ENCODE results near the gene SRP14. TPM values are rescaled to one million over a fixed set of nuclear protein-coding genes. Genes with fewer than 3 reads are reported as not detected.

Gene SRP14
- total RNA-seq, 1 experiment from 2014 or later: 166 TPM

GRCh38 chr15:40028193-40028592, 10.8 kb downstream of the SRP14 start:
- TF ChIP-seq POLR2AphosphoS5 (IDR thresholded peaks at IDR 0.05; ENCODE audit: low read depth, low read length) (no peak), CTCF (IDR thresholded peaks at IDR 0.05) (no peak)
- DNase-seq (ENCODE audit: low read depth, low spot score) (no peak), ATAC-seq (no peak)
- Histone ChIP-seq H3K36me3 (ENCODE audit: control insufficient read depth, insufficient read depth, low read length) (peaks cover 28% of the 10 kb centered on the region), H3K27me3 (ENCODE audit: control insufficient read depth, insufficient read depth, low read length) (no peaks in the 10 kb centered on the region), H3K27ac (ENCODE audit: low read length) (no peak overlapping the region), H3K4me1 (ENCODE audit: control insufficient read depth, insufficient read depth, low read length) (no peaks in the 10 kb centered on the region), H3K4me3 (ENCODE audit: low read depth in 2 of 2, low read length in 2 of 2) (no peak overlapping the region), H3K9me3 (ENCODE audit: control insufficient read depth, insufficient read depth, low read depth, low read length) (no peaks in the 10 kb centered on the region)
- intact Hi-C loops (cut with micrococcal nuclease; ENCODE audit: unreplicated experiment): no loop called here
- in situ Hi-C loops (cut with HindIII; ENCODE audit: low pct_unique_long_range_greater_than_20kb, low sequenced_read_pairs): no loop called here
- ChIA-PET CTCF (no interaction called here), POLR2A (no interaction called here)
- no TSS peak for BruUV-seq (replicated peaks)

DNA sequence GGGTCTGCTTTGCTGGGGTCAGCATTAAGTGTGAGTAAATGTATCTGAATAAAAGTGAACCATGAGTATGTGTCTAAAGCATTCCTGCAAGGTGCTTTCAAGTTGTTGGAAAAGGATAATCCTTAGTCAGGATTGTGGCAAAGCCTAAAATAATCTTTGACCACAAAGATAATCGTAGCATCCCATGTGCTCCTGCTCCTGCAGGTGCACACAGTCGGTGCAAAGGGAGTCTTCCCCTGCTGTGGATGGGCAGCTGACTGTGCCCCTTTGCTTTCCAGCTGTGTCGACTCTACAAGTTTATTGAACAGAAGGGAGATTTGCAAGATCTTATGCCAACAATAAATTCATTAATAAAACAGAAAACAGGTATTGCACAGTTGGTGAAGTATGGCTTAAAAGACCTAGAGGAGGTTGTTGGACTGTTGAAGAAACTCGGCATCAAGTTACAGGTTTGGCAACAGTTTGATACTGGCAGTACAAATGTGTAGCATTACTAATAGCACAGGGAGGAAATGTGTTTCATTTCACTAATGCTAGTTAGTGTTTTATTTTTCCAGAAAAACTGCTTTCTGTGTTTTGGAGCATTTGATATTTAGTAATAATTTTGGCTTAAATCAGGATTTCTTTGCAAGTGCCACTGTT, 22.6 kb downstream of the SRP14 start:
- no peak overlapping the region for H3K27ac ChIP-seq (ENCODE audit: low read length)
- no TSS peak for BruUV-seq (replicated peaks)
- no peak overlapping the region for H3K4me3 ChIP-seq (ENCODE audit: low read depth in 2 of 2, low read length in 2 of 2)
- no peaks in the 10 kb centered on the region for H3K4me1 ChIP-seq (ENCODE audit: control insufficient read depth, insufficient read depth, low read length)
- intact Hi-C loops (cut with micrococcal nuclease; ENCODE audit: unreplicated experiment): no loop called here
- H3K9me3 ChIP-seq (ENCODE audit: control insufficient read depth, insufficient read depth, low read depth, low read length): peaks cover 5% of the 10 kb centered on the region; the same call in 1 of the 2 replicates
- in situ Hi-C loops (cut with HindIII; ENCODE audit: low pct_unique_long_range_greater_than_20kb, low sequenced_read_pairs): no loop called here
- CTCF ChIA-PET: no interaction called here
- TF ChIP-seq, protein P1, sequence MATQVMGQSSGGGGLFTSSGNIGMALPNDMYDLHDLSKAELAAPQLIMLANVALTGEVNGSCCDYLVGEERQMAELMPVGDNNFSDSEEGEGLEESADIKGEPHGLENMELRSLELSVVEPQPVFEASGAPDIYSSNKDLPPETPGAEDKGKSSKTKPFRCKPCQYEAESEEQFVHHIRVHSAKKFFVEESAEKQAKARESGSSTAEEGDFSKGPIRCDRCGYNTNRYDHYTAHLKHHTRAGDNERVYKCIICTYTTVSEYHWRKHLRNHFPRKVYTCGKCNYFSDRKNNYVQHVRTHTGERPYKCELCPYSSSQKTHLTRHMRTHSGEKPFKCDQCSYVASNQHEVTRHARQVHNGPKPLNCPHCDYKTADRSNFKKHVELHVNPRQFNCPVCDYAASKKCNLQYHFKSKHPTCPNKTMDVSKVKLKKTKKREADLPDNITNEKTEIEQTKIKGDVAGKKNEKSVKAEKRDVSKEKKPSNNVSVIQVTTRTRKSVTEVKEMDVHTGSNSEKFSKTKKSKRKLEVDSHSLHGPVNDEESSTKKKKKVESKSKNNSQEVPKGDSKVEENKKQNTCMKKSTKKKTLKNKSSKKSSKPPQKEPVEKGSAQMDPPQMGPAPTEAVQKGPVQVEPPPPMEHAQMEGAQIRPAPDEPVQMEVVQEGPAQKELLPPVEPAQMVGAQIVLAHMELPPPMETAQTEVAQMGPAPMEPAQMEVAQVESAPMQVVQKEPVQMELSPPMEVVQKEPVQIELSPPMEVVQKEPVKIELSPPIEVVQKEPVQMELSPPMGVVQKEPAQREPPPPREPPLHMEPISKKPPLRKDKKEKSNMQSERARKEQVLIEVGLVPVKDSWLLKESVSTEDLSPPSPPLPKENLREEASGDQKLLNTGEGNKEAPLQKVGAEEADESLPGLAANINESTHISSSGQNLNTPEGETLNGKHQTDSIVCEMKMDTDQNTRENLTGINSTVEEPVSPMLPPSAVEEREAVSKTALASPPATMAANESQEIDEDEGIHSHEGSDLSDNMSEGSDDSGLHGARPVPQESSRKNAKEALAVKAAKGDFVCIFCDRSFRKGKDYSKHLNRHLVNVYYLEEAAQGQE (IDR thresholded peaks at IDR 0.05; ENCODE audit: insufficient read depth in 1 of 2, low read depth in 2 of 2, low read length in 1 of 2): no peak
- no peak for TF ChIP-seq CTCF (IDR thresholded peaks at IDR 0.05)
- no peak for TF ChIP-seq SIN3A (IDR thresholded peaks at IDR 0.05; ENCODE audit: borderline replicate concordance, insufficient read depth, low read depth, low read length)
- no peak for TF ChIP-seq TCF7L2 (IDR thresholded peaks at IDR 0.05; ENCODE audit: low read depth, low read length)
- no peak for TF ChIP-seq POLR2AphosphoS5 (IDR thresholded peaks at IDR 0.05; ENCODE audit: low read depth, low read length)
- no peaks in the 10 kb centered on the region for H3K27me3 ChIP-seq (ENCODE audit: control insufficient read depth, insufficient read depth, low read length)
- ATAC-seq (no peak), DNase-seq (ENCODE audit: low read depth, low spot score) (no peak)
- POLR2A ChIA-PET: no interaction called here
- peaks cover 2% of the 10 kb centered on the region for H3K36me3 ChIP-seq (ENCODE audit: control insufficient read depth, insufficient read depth, low read length)

All from Panc1 (cell line).